ENCODE data around the gene ARID4B. TPM values are rescaled to one million over a fixed set of nuclear protein-coding genes. Genes with fewer than 3 reads are reported as not detected.
"Not testable (repeated sequence)": the region's sequence is repeated elsewhere in the genome, so short reads cannot be mapped to it uniquely, and the experiment has no call there.

ARID4B gene
- total and polyA plus RNA-seq, 2 of the 13 experiments (the other 11 are each of a cell fraction or from before 2014, with no cell fraction given) = 9.7 to 24.6 TPM

DNA sequence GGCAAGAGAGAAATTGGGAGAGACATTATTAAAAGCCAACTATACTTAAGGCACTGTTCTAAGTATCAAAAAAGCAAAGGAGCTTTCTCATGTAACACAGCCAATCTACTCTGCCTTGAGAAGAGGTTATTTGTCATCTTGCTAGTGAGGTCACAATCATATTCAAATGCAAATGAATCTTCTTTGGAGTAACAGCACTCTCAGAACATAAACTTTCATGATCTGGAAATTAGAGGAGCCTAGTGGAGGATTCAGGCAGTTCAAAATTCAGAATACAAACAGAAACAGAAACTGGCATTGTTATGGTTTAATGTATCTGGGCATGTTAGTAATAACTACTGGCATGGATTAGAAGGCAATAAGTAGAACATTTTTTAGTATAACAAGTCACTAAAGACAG, 57.4 kb downstream of the ARID4B start:
- Histone ChIP-seq H3K4me2 (ENCODE audit: low read depth, low read length) (no peak overlapping the region), H3K36me3 (replicated peaks in 1 of 2; ENCODE audit: control insufficient read depth in 1 of 2, insufficient read depth in 2 of 2, low read length in 2 of 2) (no peaks in the 10 kb centered on the region), H3K27me3 (ENCODE audit: control insufficient read depth in 1 of 2, insufficient read depth in 2 of 2, low read length in 2 of 2) (no peaks in the 10 kb centered on the region; a peak in 1 of 5 replicates), H3K79me2 (ENCODE audit: insufficient read depth, low read length) (peaks cover 91% of the 10 kb centered on the region), H3K9me3 (ENCODE audit: low read length) (no peaks in the 10 kb centered on the region), H2AFZ (ENCODE audit: low read length) (no peak overlapping the region), H4K20me1 (ENCODE audit: insufficient read depth, low read length) (peaks cover 58% of the 10 kb centered on the region), H3K4me3 (replicated peaks in 1 of 3; ENCODE audit: insufficient read depth in 1 of 3, low read depth in 2 of 3, low read length in 3 of 3) (no peak overlapping the region), H3K4me1 (ENCODE audit: insufficient read depth, low read length) (peaks cover 14% of the 10 kb centered on the region), H3K9ac (ENCODE audit: insufficient read depth, low read depth, low read length) (no peak overlapping the region), H3K27ac (ENCODE audit: extremely low read length, insufficient read depth, low read length) (no peak overlapping the region)
- ATAC-seq (no peak), DNase-seq (ENCODE audit: low spot score) (no peak), FAIRE-seq (no peak)
- intact Hi-C loops (cut with micrococcal nuclease; ENCODE audit: unreplicated experiment) = no loop called here
- in situ Hi-C loops (cut with HindIII; ENCODE audit: extremely low pct_ligation_motif_present, low pct_unique_long_range_greater_than_20kb) = no loop called here
- no TSS peak for BruUV-seq (replicated peaks)
- POLR2A ChIA-PET = interaction anchor here (0.8 kb wide), 1 partner anchor 97 kb away, joined by 3 read pairs; the partner anchor contains the start of gene TBCE
- TF ChIP-seq ZSCAN30 (CRISPR knock-in tag; IDR thresholded peaks at IDR 0.05) = no peak
- TF ChIP-seq SNAPC2 (CRISPR knock-in tag; IDR thresholded peaks at IDR 0.05) = no peak
- TF ChIP-seq, protein P1, sequence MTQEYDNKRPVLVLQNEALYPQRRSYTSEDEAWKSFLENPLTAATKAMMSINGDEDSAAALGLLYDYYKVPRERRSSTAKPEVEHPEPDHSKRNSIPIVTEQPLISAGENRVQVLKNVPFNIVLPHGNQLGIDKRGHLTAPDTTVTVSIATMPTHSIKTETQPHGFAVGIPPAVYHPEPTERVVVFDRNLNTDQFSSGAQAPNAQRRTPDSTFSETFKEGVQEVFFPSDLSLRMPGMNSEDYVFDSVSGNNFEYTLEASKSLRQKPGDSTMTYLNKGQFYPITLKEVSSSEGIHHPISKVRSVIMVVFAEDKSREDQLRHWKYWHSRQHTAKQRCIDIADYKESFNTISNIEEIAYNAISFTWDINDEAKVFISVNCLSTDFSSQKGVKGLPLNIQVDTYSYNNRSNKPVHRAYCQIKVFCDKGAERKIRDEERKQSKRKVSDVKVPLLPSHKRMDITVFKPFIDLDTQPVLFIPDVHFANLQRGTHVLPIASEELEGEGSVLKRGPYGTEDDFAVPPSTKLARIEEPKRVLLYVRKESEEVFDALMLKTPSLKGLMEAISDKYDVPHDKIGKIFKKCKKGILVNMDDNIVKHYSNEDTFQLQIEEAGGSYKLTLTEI (CRISPR knock-in tag; conservative IDR thresholded peaks at IDR 0.05) = no peak
- TF ChIP-seq DNMT1 (CRISPR knock-in tag; IDR thresholded peaks at IDR 0.05) = no peak
- no peak for TF ChIP-seq STAT5B (CRISPR knock-in tag; IDR thresholded peaks at IDR 0.05)
- TF ChIP-seq ZNF101 (CRISPR knock-in tag; IDR thresholded peaks at IDR 0.05; ENCODE audit: borderline replicate concordance, low read depth) = no peak
- TF ChIP-seq, protein P2, sequence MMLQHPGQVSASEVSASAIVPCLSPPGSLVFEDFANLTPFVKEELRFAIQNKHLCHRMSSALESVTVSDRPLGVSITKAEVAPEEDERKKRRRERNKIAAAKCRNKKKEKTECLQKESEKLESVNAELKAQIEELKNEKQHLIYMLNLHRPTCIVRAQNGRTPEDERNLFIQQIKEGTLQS (CRISPR knock-in tag; IDR thresholded peaks at IDR 0.05) = no peak
- no peak for TF ChIP-seq ZNF180 (CRISPR knock-in tag; IDR thresholded peaks at IDR 0.05; ENCODE audit: borderline replicate concordance, low read depth)
- CTCF ChIA-PET (ENCODE audit: low intra/inter-chr PET ratio, low total read pairs) = no interaction called here

DNA sequence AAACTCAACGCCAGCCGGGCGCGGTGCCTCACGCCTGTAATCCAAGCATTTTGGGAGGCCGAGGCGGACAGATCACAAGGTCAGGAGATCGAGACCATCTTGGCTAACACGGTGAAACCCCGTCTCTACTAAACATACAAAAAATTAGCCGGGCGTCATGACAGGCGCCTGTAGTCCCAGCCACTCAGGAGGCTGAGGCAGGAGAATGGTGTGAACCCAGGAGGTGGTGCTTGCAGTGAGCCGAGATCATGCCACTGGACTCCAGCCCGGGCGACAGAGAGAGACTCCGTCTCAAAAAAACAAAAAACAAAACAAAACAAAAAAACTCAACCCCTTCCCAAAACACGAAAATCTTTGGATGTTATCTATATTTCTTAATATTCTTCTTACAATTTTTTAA, 58.0 kb downstream of the ARID4B start:
- H3K4me2 ChIP-seq (ENCODE audit: low read depth, low read length); H3K36me3 ChIP-seq (replicated peaks in 1 of 2; ENCODE audit: control insufficient read depth in 1 of 2, insufficient read depth in 2 of 2, low read length in 2 of 2); intact Hi-C loops (cut with micrococcal nuclease; ENCODE audit: unreplicated experiment); DNase-seq (ENCODE audit: low spot score); in situ Hi-C loops (cut with HindIII; ENCODE audit: extremely low pct_ligation_motif_present, low pct_unique_long_range_greater_than_20kb); H3K27ac ChIP-seq (ENCODE audit: extremely low read length, insufficient read depth, low read length); CTCF ChIA-PET (ENCODE audit: low intra/inter-chr PET ratio, low total read pairs); ATAC-seq; BruUV-seq (replicated peaks); POLR2A ChIA-PET; H3K27me3 ChIP-seq (ENCODE audit: control insufficient read depth in 1 of 2, insufficient read depth in 2 of 2, low read length in 2 of 2); H3K4me3 ChIP-seq (replicated peaks in 1 of 3; ENCODE audit: insufficient read depth in 1 of 3, low read depth in 2 of 3, low read length in 3 of 3); H3K9ac ChIP-seq (ENCODE audit: insufficient read depth, low read depth, low read length); H3K9me3 ChIP-seq (ENCODE audit: low read length); FAIRE-seq; H2AFZ ChIP-seq (ENCODE audit: low read length): not testable (repeated sequence)
- Histone ChIP-seq H3K79me2 (ENCODE audit: insufficient read depth, low read length) (peaks cover 89% of the 10 kb centered on the region), H4K20me1 (ENCODE audit: insufficient read depth, low read length) (peaks cover 55% of the 10 kb centered on the region), H3K4me1 (ENCODE audit: insufficient read depth, low read length) (peaks cover 14% of the 10 kb centered on the region)
- WGBS (ENCODE audit: low lambda C conversion rate) = 96% methylated on average over 18 of the region's 18 CpGs

All from HepG2 (cell line).